ENCODE measurements around the gene VPS52.
"Not testable (repeated sequence)": the region's sequence is repeated elsewhere in the genome, so short reads cannot be mapped to it uniquely, and the experiment has no call there.

DNA sequence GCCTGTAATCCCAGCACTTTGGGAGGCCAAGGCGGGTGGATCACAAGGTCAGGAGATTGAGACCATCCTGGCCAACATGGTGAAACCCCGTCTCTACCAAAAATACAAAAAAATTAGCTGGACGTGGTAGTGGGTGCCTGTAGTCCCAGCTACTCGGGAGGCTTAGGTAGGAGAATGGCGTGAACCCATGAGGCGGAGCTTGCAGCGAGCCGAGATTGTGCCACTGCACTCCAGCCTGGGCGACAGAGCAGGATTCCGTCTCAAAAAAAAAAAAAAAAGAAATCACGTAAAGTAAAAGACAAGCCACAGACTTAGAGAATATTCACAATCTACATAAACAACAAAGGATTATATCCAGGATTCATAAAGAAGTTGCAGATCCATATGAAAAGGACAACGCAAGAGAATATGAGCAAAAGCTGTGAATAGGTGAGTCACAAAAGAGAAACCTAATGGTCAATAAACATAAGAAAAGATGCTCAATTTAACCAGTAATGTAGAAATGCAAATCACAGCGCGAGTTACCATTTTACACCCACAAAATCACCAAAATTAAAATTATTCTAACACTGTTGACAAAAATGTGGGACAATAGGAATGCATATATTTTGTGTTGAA is 45.1 kb downstream of the VPS52 start:
- TF ChIP-seq ZBTB8A, ZNF239, ZNF157, ZNF629 (tag by site-specific recombination; IDR thresholded peaks at IDR 0.05): not testable (repeated sequence)
- TF ChIP-seq, protein P1, sequence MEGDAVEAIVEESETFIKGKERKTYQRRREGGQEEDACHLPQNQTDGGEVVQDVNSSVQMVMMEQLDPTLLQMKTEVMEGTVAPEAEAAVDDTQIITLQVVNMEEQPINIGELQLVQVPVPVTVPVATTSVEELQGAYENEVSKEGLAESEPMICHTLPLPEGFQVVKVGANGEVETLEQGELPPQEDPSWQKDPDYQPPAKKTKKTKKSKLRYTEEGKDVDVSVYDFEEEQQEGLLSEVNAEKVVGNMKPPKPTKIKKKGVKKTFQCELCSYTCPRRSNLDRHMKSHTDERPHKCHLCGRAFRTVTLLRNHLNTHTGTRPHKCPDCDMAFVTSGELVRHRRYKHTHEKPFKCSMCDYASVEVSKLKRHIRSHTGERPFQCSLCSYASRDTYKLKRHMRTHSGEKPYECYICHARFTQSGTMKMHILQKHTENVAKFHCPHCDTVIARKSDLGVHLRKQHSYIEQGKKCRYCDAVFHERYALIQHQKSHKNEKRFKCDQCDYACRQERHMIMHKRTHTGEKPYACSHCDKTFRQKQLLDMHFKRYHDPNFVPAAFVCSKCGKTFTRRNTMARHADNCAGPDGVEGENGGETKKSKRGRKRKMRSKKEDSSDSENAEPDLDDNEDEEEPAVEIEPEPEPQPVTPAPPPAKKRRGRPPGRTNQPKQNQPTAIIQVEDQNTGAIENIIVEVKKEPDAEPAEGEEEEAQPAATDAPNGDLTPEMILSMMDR (tag by site-specific recombination; IDR thresholded peaks at IDR 0.05) = not testable (repeated sequence)
- TF ChIP-seq, protein P2, sequence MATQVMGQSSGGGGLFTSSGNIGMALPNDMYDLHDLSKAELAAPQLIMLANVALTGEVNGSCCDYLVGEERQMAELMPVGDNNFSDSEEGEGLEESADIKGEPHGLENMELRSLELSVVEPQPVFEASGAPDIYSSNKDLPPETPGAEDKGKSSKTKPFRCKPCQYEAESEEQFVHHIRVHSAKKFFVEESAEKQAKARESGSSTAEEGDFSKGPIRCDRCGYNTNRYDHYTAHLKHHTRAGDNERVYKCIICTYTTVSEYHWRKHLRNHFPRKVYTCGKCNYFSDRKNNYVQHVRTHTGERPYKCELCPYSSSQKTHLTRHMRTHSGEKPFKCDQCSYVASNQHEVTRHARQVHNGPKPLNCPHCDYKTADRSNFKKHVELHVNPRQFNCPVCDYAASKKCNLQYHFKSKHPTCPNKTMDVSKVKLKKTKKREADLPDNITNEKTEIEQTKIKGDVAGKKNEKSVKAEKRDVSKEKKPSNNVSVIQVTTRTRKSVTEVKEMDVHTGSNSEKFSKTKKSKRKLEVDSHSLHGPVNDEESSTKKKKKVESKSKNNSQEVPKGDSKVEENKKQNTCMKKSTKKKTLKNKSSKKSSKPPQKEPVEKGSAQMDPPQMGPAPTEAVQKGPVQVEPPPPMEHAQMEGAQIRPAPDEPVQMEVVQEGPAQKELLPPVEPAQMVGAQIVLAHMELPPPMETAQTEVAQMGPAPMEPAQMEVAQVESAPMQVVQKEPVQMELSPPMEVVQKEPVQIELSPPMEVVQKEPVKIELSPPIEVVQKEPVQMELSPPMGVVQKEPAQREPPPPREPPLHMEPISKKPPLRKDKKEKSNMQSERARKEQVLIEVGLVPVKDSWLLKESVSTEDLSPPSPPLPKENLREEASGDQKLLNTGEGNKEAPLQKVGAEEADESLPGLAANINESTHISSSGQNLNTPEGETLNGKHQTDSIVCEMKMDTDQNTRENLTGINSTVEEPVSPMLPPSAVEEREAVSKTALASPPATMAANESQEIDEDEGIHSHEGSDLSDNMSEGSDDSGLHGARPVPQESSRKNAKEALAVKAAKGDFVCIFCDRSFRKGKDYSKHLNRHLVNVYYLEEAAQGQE (tag by site-specific recombination; IDR thresholded peaks at IDR 0.05) = not testable (repeated sequence)
- TF ChIP-seq, protein P3, sequence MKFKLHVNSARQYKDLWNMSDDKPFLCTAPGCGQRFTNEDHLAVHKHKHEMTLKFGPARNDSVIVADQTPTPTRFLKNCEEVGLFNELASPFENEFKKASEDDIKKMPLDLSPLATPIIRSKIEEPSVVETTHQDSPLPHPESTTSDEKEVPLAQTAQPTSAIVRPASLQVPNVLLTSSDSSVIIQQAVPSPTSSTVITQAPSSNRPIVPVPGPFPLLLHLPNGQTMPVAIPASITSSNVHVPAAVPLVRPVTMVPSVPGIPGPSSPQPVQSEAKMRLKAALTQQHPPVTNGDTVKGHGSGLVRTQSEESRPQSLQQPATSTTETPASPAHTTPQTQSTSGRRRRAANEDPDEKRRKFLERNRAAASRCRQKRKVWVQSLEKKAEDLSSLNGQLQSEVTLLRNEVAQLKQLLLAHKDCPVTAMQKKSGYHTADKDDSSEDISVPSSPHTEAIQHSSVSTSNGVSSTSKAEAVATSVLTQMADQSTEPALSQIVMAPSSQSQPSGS (tag by site-specific recombination; IDR thresholded peaks at IDR 0.05; ENCODE audit: low read depth) = not testable (repeated sequence)
- TF ChIP-seq, protein P4, sequence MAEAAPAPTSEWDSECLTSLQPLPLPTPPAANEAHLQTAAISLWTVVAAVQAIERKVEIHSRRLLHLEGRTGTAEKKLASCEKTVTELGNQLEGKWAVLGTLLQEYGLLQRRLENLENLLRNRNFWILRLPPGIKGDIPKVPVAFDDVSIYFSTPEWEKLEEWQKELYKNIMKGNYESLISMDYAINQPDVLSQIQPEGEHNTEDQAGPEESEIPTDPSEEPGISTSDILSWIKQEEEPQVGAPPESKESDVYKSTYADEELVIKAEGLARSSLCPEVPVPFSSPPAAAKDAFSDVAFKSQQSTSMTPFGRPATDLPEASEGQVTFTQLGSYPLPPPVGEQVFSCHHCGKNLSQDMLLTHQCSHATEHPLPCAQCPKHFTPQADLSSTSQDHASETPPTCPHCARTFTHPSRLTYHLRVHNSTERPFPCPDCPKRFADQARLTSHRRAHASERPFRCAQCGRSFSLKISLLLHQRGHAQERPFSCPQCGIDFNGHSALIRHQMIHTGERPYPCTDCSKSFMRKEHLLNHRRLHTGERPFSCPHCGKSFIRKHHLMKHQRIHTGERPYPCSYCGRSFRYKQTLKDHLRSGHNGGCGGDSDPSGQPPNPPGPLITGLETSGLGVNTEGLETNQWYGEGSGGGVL (tag by site-specific recombination; IDR thresholded peaks at IDR 0.05) = not testable (repeated sequence)
